ENCODE measurements around the gene COMMD1.

GRCh38 chr2:62036229-62036628, 130.8 kb downstream of the COMMD1 start:
- TF ChIP-seq CTCF (IDR thresholded peaks at IDR 0.05) (no peak), POLR2A (IDR thresholded peaks at IDR 0.05) (no peak)

All from thyroid gland (tissue), 4 donors.